ENCODE data around the gene C14orf119.

DNA sequence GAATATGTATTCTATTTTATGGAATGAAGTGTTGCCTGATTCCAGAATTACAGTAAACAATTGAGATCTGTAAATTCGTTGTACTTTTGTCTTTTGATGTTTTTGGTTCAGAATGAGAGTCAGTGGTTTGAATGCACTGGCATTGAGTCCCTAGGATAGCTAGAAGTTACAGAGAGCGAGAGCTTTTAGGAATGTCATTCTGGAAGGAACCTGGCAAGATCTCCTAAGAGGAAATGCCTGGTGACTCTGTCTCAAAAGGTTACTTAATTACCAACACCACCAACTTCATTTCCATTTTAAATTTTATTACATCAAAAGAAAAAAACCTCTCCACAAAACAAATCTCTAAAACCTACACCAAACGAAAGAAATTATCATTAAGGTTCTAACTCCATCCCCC is 29.7 kb downstream of the C14orf119 start:
- TF ChIP-seq, protein P1, sequence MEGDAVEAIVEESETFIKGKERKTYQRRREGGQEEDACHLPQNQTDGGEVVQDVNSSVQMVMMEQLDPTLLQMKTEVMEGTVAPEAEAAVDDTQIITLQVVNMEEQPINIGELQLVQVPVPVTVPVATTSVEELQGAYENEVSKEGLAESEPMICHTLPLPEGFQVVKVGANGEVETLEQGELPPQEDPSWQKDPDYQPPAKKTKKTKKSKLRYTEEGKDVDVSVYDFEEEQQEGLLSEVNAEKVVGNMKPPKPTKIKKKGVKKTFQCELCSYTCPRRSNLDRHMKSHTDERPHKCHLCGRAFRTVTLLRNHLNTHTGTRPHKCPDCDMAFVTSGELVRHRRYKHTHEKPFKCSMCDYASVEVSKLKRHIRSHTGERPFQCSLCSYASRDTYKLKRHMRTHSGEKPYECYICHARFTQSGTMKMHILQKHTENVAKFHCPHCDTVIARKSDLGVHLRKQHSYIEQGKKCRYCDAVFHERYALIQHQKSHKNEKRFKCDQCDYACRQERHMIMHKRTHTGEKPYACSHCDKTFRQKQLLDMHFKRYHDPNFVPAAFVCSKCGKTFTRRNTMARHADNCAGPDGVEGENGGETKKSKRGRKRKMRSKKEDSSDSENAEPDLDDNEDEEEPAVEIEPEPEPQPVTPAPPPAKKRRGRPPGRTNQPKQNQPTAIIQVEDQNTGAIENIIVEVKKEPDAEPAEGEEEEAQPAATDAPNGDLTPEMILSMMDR (IDR thresholded peaks at IDR 0.05; ENCODE audit: insufficient read depth, low read length), result no peak
- TF ChIP-seq POLR2AphosphoS5 (IDR thresholded peaks at IDR 0.05; ENCODE audit: low read depth), result no peak
- TF ChIP-seq REST (IDR thresholded peaks at IDR 0.05; ENCODE audit: insufficient replicate concordance, low read depth), result no peak
